Suprapubic skin (tissue), 4 donors: ENCODE measurements around the gene SYDE2. TPM values are rescaled to one million over a fixed set of nuclear protein-coding genes. Genes with fewer than 3 reads are reported as not detected.
"Not testable (repeated sequence)": the region's sequence is repeated elsewhere in the genome, so short reads cannot be mapped to it uniquely, and the experiment has no call there.

ENCODE experiments used
- DNase-seq, 2 donors: peaks; one replicate each; pipeline ENCODE4 v3.0.0-alpha.2; 2019; ENCODE audit warnings: low spot score in 2 of 2
- H3K27ac ChIP-seq: fragments of 200-600 bp; sonication (generic); one replicate; pipeline ENCODE4 v1.5.1; 2019
- H3K27me3 ChIP-seq: fragments of 200-600 bp; sonication (generic); one replicate; pipeline ENCODE4 v1.5.1; 2019
- H3K36me3 ChIP-seq: fragments of 200-600 bp; sonication (generic); one replicate; pipeline ENCODE4 v1.5.1; 2019
- H3K4me1 ChIP-seq: fragments of 200-600 bp; sonication (generic); one replicate; pipeline ENCODE4 v1.5.1; 2019
- H3K4me3 ChIP-seq: fragments of 200-600 bp; sonication (generic); one replicate; pipeline ENCODE4 v1.5.1; 2019; ENCODE audit warnings: mild to moderate bottlenecking
- H3K9me3 ChIP-seq: fragments of 200-600 bp; sonication (generic); one replicate; pipeline ENCODE4 v1.5.1; 2019
- EP300 ChIP-seq: sonication (generic); formaldehyde crosslinking; IDR thresholded peaks from one replicate; pipeline ENCODE4 v1.6.1; 2017; ENCODE audit warnings: antibody characterized with exemption
- POLR2A ChIP-seq, 2 donors: fragments of 450-650 bp; IDR thresholded peaks; one replicate each; pipeline ENCODE4 v1.6.1; 2017; ENCODE audit warnings: antibody characterized with exemption in 2 of 2, mild to moderate bottlenecking in 2 of 2, moderate library complexity in 2 of 2
- POLR2AphosphoS5 ChIP-seq, 3 donors: sonication (generic); formaldehyde crosslinking; IDR thresholded peaks; one replicate each; pipeline ENCODE4 v1.6.1; 2017; ENCODE audit warnings: antibody characterized with exemption in 3 of 3
- WGBS: methylation state at CpG from one replicate; pipeline ENCODE4 v1.1.5; 2018; 5-methylcytosine and 5-hydroxymethylcytosine counted together
- total RNA-seq, 4 donors: library from RNA; depleted of rRNA; stranded (reverse); fragments of >200 nt; gene quantifications; one replicate each; pipeline ENCODE4 v1.1.0, GENCODE V29; 2016
- TF ChIP-seq, protein P1 (sequence below), 2 donors: fragments of 200-600 bp in 1 of 2; fragments of 450-650 bp in 1 of 2; sonication (generic) in 1 of 2; IDR thresholded peaks; one replicate each; pipeline ENCODE4 v1.5.1; 2016 to 2019; ENCODE audit warnings: antibody characterized with exemption in 2 of 2, mild to moderate bottlenecking in 1 of 2, moderate library complexity in 1 of 2

Gene SYDE2
- total RNA-seq, 4 donors from 2014 or later: 5.9 to 12.6 (median 10.1) TPM

DNA sequence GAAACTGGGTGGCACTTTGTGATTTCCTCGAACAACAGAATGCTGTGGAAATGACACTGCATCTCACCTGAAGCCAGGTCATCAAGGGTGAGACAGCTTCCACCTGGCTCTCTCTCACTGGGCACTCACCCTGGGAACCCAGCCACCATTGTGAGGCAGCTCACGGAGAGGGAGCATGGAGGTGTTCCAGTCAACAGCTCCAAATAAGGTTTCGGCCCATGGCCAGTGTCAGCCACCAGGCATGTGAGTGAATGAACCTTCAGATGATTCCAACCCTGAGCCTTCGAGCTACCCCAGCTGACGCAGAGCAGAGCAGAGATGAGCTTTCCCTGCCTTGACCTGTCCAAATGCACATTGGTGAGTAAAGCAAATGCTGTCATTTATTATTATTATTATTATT is 58.1 kb downstream of the SYDE2 start:
- H3K4me1 ChIP-seq: peaks cover under 1% of the 10 kb centered on the region
- no peak overlapping the region for H3K27ac ChIP-seq
- DNase-seq: no peak
- no peak overlapping the region for H3K4me3 ChIP-seq
- WGBS: 84% methylated on average over 4 of the region's 5 CpGs
- H3K27me3 ChIP-seq: no peaks in the 10 kb centered on the region
- no peaks in the 10 kb centered on the region for H3K36me3 ChIP-seq
- H3K9me3 ChIP-seq: no peaks in the 10 kb centered on the region
- no peak for TF ChIP-seq EP300
- no peak for TF ChIP-seq POLR2A (IDR thresholded peaks at IDR 0.05)
- TF ChIP-seq, protein P1, sequence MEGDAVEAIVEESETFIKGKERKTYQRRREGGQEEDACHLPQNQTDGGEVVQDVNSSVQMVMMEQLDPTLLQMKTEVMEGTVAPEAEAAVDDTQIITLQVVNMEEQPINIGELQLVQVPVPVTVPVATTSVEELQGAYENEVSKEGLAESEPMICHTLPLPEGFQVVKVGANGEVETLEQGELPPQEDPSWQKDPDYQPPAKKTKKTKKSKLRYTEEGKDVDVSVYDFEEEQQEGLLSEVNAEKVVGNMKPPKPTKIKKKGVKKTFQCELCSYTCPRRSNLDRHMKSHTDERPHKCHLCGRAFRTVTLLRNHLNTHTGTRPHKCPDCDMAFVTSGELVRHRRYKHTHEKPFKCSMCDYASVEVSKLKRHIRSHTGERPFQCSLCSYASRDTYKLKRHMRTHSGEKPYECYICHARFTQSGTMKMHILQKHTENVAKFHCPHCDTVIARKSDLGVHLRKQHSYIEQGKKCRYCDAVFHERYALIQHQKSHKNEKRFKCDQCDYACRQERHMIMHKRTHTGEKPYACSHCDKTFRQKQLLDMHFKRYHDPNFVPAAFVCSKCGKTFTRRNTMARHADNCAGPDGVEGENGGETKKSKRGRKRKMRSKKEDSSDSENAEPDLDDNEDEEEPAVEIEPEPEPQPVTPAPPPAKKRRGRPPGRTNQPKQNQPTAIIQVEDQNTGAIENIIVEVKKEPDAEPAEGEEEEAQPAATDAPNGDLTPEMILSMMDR (IDR thresholded peaks at IDR 0.05): no peak
- TF ChIP-seq POLR2AphosphoS5 (IDR thresholded peaks at IDR 0.05): no peak

DNA sequence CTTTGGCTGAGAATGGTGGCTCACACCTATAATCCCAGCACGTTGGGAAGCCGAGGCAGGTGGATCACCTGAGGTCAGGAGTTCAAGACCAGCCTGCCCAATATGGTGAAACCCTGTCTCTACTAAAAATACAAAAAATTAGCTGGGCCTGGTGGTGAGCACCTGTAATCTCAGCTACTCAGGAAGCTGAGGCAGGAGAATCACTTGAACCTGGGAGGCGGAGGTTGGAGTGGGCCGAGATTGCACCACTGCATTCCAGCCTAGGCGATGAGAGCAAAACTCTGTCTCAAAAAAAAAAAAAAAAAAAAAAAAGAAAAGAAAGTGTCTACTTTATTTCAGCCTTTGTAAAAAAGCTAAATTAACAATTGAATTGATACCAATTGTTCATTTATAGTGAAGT is 62.4 kb downstream of the SYDE2 start:
- H3K27me3 ChIP-seq, DNase-seq, H3K36me3 ChIP-seq, H3K27ac ChIP-seq, H3K9me3 ChIP-seq, H3K4me1 ChIP-seq, H3K4me3 ChIP-seq: not testable (repeated sequence)
- 92% methylated on average over 5 of the region's 5 CpGs for WGBS

DNA sequence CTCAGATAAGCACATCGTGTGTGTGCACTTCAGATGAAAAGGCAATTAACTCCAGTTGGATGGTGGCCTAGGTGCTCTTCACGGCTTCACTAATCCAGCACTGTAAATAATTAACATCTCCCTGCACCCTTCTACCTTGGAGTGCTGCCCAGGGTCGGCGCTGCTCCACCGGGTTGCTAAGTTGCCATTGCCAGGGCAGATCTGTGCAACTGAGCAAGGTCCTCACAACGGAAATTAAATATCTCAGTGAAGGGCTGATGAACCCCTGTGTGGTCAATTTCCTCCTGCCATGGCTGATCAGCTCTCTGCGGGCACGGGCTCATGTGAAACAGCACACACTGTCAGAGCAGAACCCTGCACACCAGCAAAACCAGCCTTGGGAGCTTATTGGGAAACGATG is 63.2 kb downstream of the SYDE2 start:
- no peak for DNase-seq
- no peak overlapping the region for H3K27ac ChIP-seq
- TF ChIP-seq POLR2AphosphoS5 (IDR thresholded peaks at IDR 0.05) (no peak), EP300 (no peak), POLR2A (IDR thresholded peaks at IDR 0.05) (no peak)
- TF ChIP-seq, protein P1 (IDR thresholded peaks at IDR 0.05): no peak

DNA sequence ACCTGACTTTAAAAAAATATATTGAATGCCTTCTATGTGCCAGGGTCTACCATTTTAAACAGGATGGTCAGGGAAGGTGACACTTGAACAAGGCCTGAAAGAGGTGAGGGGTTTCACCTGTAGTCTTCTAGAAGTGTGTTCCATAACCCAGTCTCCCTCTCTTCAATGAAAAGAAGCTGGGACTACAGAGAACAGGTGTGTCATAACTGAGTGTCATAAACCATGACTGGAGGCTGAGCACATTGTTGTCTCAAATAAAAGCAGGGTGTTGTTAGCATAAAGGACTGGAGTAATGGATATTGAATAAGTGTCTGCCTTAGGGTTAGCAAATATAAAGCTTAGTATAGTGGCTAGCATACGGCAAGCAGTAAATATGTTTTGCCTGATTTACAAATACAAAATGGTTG is 65.4 kb downstream of the SYDE2 start:
- H3K27ac ChIP-seq: no peak overlapping the region
- no peak for DNase-seq
- no peak for TF ChIP-seq POLR2AphosphoS5 (IDR thresholded peaks at IDR 0.05)
- TF ChIP-seq, protein P1 (IDR thresholded peaks at IDR 0.05): no peak
- no peak for TF ChIP-seq EP300
- TF ChIP-seq POLR2A (IDR thresholded peaks at IDR 0.05): no peak
- no peaks in the 10 kb centered on the region for H3K36me3 ChIP-seq
- H3K4me3 ChIP-seq: no peak overlapping the region
- no peaks in the 10 kb centered on the region for H3K27me3 ChIP-seq
- peaks cover 6% of the 10 kb centered on the region for H3K4me1 ChIP-seq
- no peaks in the 10 kb centered on the region for H3K9me3 ChIP-seq
- 90% methylated on average over 1 of the region's 1 CpG for WGBS

More for the DNA sequence above, 63.2 kb downstream of the SYDE2 start:
- Histone ChIP-seq H3K4me1 (peaks cover 6% of the 10 kb centered on the region), H3K36me3 (no peaks in the 10 kb centered on the region), H3K4me3 (no peak overlapping the region), H3K9me3 (no peaks in the 10 kb centered on the region), H3K27me3 (no peaks in the 10 kb centered on the region)
- WGBS: 24% methylated on average over 9 of the region's 9 CpGs

DNA sequence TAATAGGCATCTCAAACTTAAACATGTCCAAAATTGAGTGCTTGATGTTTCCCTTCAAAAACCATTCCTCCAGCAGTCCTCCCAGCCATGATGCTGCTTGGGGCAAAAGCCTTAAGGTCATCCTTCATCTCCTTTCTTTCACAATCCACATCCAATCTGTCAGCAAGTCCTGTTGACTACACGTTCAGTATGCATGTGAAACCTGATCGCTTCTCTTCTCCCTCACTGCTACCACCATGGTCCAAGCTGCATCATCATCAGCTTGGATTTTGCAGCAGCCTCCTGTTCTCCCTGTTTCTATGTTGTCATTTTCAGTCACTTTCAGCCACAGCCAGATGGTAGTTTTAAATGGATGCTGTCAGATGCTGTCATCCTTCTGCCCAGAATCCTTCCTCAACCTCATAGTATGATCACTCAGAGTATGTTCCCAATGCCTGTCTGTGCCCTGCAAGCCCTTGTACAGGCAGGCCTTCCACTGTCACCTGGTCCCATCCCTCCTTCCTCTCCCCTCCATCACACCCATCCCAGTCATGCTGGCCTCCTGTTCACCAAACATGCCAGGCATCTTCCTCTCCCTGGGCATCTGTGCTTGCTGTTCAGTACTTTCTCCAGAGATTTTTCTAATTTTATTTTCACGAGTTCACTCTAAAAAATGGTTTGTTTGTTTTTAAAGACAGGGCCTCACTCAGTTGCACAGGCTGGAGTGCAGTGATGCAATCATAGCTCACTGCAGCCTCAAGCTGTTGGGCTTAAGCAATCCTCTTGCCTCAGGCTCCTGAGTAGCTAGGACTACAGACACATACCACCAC is 66.0 kb downstream of the SYDE2 start:
- WGBS: 58% methylated on average over 3 of the region's 3 CpGs
- H3K9me3 ChIP-seq: no peaks in the 10 kb centered on the region
- no peak overlapping the region for H3K27ac ChIP-seq
- H3K36me3 ChIP-seq: no peaks in the 10 kb centered on the region
- TF ChIP-seq POLR2A (IDR thresholded peaks at IDR 0.05) (no peak), POLR2AphosphoS5 (IDR thresholded peaks at IDR 0.05) (no peak), EP300 (no peak)
- TF ChIP-seq, protein P1 (IDR thresholded peaks at IDR 0.05): no peak
- no peak overlapping the region for H3K4me3 ChIP-seq
- no peak for DNase-seq
- peaks cover 6% of the 10 kb centered on the region for H3K4me1 ChIP-seq
- no peaks in the 10 kb centered on the region for H3K27me3 ChIP-seq
